ENCODE data around the gene CEP19. TPM values are rescaled to one million over a fixed set of nuclear protein-coding genes. Genes with fewer than 3 reads are reported as not detected.
"Not testable (repeated sequence)": the region's sequence is repeated elsewhere in the genome, so short reads cannot be mapped to it uniquely, and the experiment has no call there.

The CEP19 gene
- total RNA-seq: 1 to 10 TPM; 1.3 to 2.4 (median 1.7) TPM
- polyA plus RNA-seq: 1.4 TPM
- long read RNA-seq, donor 1, partial matches to known transcripts: 0 of 5 reads
- long read RNA-seq, donor 1, other reads (novel, unspliced or antisense): 4 of 5 reads
- long read RNA-seq, donor 2, partial matches to known transcripts: 0 of 3 reads
- long read RNA-seq, donor 2, other reads (novel, unspliced or antisense): 0 of 3 reads
- long read RNA-seq, donor 3, partial matches to known transcripts: 0 of 1 reads
- long read RNA-seq, donor 3, other reads (novel, unspliced or antisense): 0 of 1 reads
- long read RNA-seq, donor 4, partial matches to known transcripts: 0 of 4 reads
- long read RNA-seq, donor 4, other reads (novel, unspliced or antisense): 0 of 4 reads

- Histone ChIP-seq H3K4me3 (ENCODE audit: low read length) (peak within 1 kb of the TSS; percentile 89), H3K27ac (ENCODE audit: low read length) (peak within 1 kb of the TSS; percentile 92), H3K27me3 (ENCODE audit: control insufficient read depth, insufficient read depth) (no peaks in the 10 kb centered on the region), H3K9me3 (ENCODE audit: control insufficient read depth, low read length) (no peaks in the 10 kb centered on the region), H3K4me1 (ENCODE audit: control insufficient read depth, insufficient read depth, low read length) (peaks cover 4% of the 10 kb centered on the region)
- intact Hi-C loops (cut with DNase I): no loop called here
- peak; percentile 86 to 95 (median 94) for DNase-seq
- under 1% methylated on average over 68 of the region's 68 CpGs for WGBS
- ATAC-seq: peak; percentile 98
Measured at GRCh38 chr3:196711838-196712513, at the start of gene CEP19, which contains the start of gene PIGX. CEP19 (minus strand) TSS chr3:196712250; CDS start chr3:196708657, 3,593 bp downstream. PIGX (plus strand) TSS chr3:196712377.

- ATAC-seq (peak in 1 of 2 donors; percentile 71), DNase-seq (no peak)
- 88% methylated on average over 9 of the region's 9 CpGs for WGBS
- H3K27me3 ChIP-seq (ENCODE audit: control insufficient read depth, insufficient read depth): no peaks in the 10 kb centered on the region
- H3K9me3 ChIP-seq (ENCODE audit: control insufficient read depth, low read length): no peaks in the 10 kb centered on the region
- H3K4me3 ChIP-seq (ENCODE audit: low read length): no peak overlapping the region
- intact Hi-C loops (cut with DNase I): no loop called here
- no peak overlapping the region for H3K27ac ChIP-seq (ENCODE audit: low read length)
- peaks cover 3% of the 10 kb centered on the region for H3K4me1 ChIP-seq (ENCODE audit: control insufficient read depth, insufficient read depth, low read length)
Measured at GRCh38 chr3:196757876-196758739, 46.1 kb upstream of the CEP19 start.

GRCh38 chr3:196756732-196757131 lies 44.7 kb upstream of the CEP19 start:
- H3K4me3 ChIP-seq (ENCODE audit: low read length): no peak overlapping the region
- no peaks in the 10 kb centered on the region for H3K27me3 ChIP-seq (ENCODE audit: control insufficient read depth, insufficient read depth)
- H3K9me3 ChIP-seq (ENCODE audit: control insufficient read depth, low read length): no peaks in the 10 kb centered on the region
- DNase-seq: no peak
- intact Hi-C loops (cut with DNase I): no loop called here
- peaks cover 3% of the 10 kb centered on the region for H3K4me1 ChIP-seq (ENCODE audit: control insufficient read depth, insufficient read depth, low read length)
- H3K27ac ChIP-seq (ENCODE audit: low read length): no peak overlapping the region
- WGBS: 97% methylated on average over 4 of the region's 4 CpGs
- ATAC-seq: no peak

GRCh38 chr3:196754091-196754981 lies 42.3 kb upstream of the CEP19 start:
- no peak overlapping the region for H3K27ac ChIP-seq (ENCODE audit: low read length)
- intact Hi-C loops (cut with DNase I): no loop called here

GRCh38 chr3:196753201-196753600 lies 41.2 kb upstream of the CEP19 start:
- Histone ChIP-seq H3K4me3 (ENCODE audit: low read length) (no peak overlapping the region), H3K27me3 (ENCODE audit: control insufficient read depth, insufficient read depth) (no peaks in the 10 kb centered on the region), H3K4me1 (ENCODE audit: control insufficient read depth, insufficient read depth, low read length) (peaks cover 3% of the 10 kb centered on the region), H3K27ac (ENCODE audit: low read length) (no peak overlapping the region), H3K9me3 (ENCODE audit: control insufficient read depth, low read length) (no peaks in the 10 kb centered on the region)
- intact Hi-C loops (cut with DNase I): no loop called here
- DNase-seq: no peak
- WGBS: 94% methylated on average over 8 of the region's 8 CpGs
- no peak for ATAC-seq

More at GRCh38 chr3:196754091-196754981, 42.3 kb upstream of the CEP19 start:
- H3K4me3 ChIP-seq (ENCODE audit: low read length): no peak overlapping the region
- no peaks in the 10 kb centered on the region for H3K27me3 ChIP-seq (ENCODE audit: control insufficient read depth, insufficient read depth)
- H3K4me1 ChIP-seq (ENCODE audit: control insufficient read depth, insufficient read depth, low read length): peaks cover 3% of the 10 kb centered on the region
- H3K9me3 ChIP-seq (ENCODE audit: control insufficient read depth, low read length): no peaks in the 10 kb centered on the region
- WGBS: 70% methylated on average over 9 of the region's 9 CpGs
- DNase-seq: no peak
- peak in 1 of 2 donors; percentile 25 for ATAC-seq

GRCh38 chr3:196749125-196749524 lies 37.1 kb upstream of the CEP19 start:
- Histone ChIP-seq H3K4me1 (ENCODE audit: control insufficient read depth, insufficient read depth, low read length) (peaks cover 2% of the 10 kb centered on the region), H3K9me3 (ENCODE audit: control insufficient read depth, low read length) (no peaks in the 10 kb centered on the region), H3K27ac (ENCODE audit: low read length) (no peak overlapping the region), H3K27me3 (ENCODE audit: control insufficient read depth, insufficient read depth) (no peaks in the 10 kb centered on the region), H3K4me3 (ENCODE audit: low read length) (no peak overlapping the region)
- 89% methylated on average over 8 of the region's 8 CpGs for WGBS
- peak in 1 of 2 donors; percentile 29 for ATAC-seq
- intact Hi-C loops (cut with DNase I): no loop called here
- DNase-seq: no peak

DNA sequence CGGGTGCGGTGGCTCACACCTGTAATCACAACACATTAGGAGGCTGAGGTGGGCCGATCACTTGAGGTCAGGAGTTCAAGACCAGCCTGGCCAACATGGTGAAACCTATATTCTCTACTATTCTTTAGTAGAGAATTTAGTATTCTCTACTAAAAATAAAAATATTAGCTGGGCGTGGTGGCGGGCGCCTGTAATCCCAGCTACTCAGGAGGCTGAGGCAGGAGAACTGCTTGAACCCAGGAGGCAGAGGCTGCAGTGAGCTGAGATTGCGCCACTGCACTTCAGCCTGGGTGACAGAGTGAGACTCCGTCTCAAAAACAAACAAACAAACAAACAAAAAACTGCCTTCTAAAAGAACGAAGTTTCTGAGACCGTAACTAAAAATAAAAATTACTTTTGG lies 31.5 kb upstream of the CEP19 start:
- H3K27ac ChIP-seq (ENCODE audit: low read length); H3K9me3 ChIP-seq (ENCODE audit: control insufficient read depth, low read length); H3K4me3 ChIP-seq (ENCODE audit: low read length); H3K4me1 ChIP-seq (ENCODE audit: control insufficient read depth, insufficient read depth, low read length); ATAC-seq; H3K27me3 ChIP-seq (ENCODE audit: control insufficient read depth, insufficient read depth); intact Hi-C loops (cut with DNase I); DNase-seq: not testable (repeated sequence)
- WGBS: 95% methylated on average over 10 of the region's 10 CpGs

DNA sequence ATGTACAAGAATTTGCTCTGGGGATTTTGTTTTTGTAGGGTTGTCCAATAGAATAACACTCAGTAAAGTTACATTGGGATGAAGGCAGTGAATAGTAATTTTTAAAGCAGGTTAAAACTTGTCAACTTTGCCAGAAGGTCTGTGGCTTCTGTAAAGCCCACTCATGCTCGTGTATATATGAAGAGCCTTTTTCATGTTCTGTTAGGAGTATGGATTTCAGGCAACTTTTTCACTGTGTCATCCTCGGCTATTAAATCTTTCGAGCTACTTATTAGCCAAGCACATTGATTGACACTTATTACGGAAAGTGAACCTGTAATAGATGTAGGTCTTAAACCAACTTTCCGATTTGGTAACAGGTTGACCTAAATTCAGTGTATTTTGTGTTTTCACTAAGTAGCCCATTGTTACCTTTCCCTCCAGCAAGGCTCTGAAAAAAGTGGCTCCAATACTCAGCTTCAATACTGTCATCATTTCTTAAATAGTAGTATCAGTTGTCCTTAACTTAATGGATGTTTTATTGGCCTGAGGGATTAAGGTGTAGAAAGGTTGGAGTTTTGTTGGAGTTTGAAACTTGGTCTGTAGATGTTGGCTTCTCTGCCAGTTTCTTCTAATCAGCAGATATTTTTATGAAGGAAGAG lies 29.3 kb upstream of the CEP19 start:
- Histone ChIP-seq H3K4me3 (ENCODE audit: low read length) (peak overlapping the region; percentile 87), H3K27me3 (ENCODE audit: control insufficient read depth, insufficient read depth) (no peaks in the 10 kb centered on the region), H3K9me3 (ENCODE audit: control insufficient read depth, low read length) (no peaks in the 10 kb centered on the region), H3K27ac (ENCODE audit: low read length) (peak overlapping the region; percentile 82), H3K4me1 (ENCODE audit: control insufficient read depth, insufficient read depth, low read length) (no peaks in the 10 kb centered on the region)
- 29% methylated on average over 5 of the region's 5 CpGs for WGBS
- ATAC-seq (no peak), DNase-seq (no peak)
- intact Hi-C loops (cut with DNase I): no loop called here

GRCh38 chr3:196740481-196741248 lies 28.6 kb upstream of the CEP19 start:
- under 1% methylated on average over 30 of the region's 30 CpGs for WGBS
- ATAC-seq (peak; percentile 1 to 31), DNase-seq (peak in 1 of 3 donors; percentile 59)
- intact Hi-C loops (cut with DNase I): no loop called here
- H3K9me3 ChIP-seq (ENCODE audit: control insufficient read depth, low read length): no peaks in the 10 kb centered on the region
- no peaks in the 10 kb centered on the region for H3K27me3 ChIP-seq (ENCODE audit: control insufficient read depth, insufficient read depth)
- no peaks in the 10 kb centered on the region for H3K4me1 ChIP-seq (ENCODE audit: control insufficient read depth, insufficient read depth, low read length)
- peak overlapping the region; percentile 82 for H3K27ac ChIP-seq (ENCODE audit: low read length)
- peak overlapping the region; percentile 87 for H3K4me3 ChIP-seq (ENCODE audit: low read length)
